Immature natural killer cell (primary cell): ENCODE data around the gene FOXN1. TPM values are rescaled to one million over a fixed set of nuclear protein-coding genes. Genes with fewer than 3 reads are reported as not detected.

Source experiments
- DNase-seq, 3 donors: peaks; one replicate each; pipeline ENCODE4 v3.0.0; 2022; ENCODE audit warnings: mixed read lengths in 1 of 3
- H3K27ac Mint-ChIP-seq, 6 donors: one replicate each; pipeline ENCODE4 v1.8.0; 2020; ENCODE audit warnings: mixed read lengths in 6 of 6, mild to moderate bottlenecking in 5 of 6, inconsistent platforms in 4 of 6, moderate library complexity in 3 of 6
- H3K27me3 Mint-ChIP-seq, 3 donors: one replicate each; pipeline ENCODE4 v1.8.0; 2020 to 2021; ENCODE audit warnings: low read depth in 3 of 3, mild to moderate bottlenecking in 3 of 3, mixed read lengths in 3 of 3, moderate library complexity in 3 of 3, inconsistent platforms in 1 of 3
- H3K36me3 Mint-ChIP-seq, 3 donors: one replicate each; pipeline ENCODE4 v1.8.0; 2020; ENCODE audit warnings: mixed read lengths in 3 of 3, inconsistent platforms in 2 of 3, mild to moderate bottlenecking in 2 of 3
- H3K4me1 Mint-ChIP-seq, 2 donors: one replicate each; pipeline ENCODE4 v1.8.0; 2020; ENCODE audit warnings: inconsistent platforms in 2 of 2, mild to moderate bottlenecking in 2 of 2, mixed read lengths in 2 of 2, moderate library complexity in 1 of 2
- H3K4me3 Mint-ChIP-seq, 5 donors: one replicate each; pipeline ENCODE4 v1.8.0; 2020; ENCODE audit warnings: mild to moderate bottlenecking in 5 of 5, mixed read lengths in 5 of 5, inconsistent platforms in 3 of 5, moderate library complexity in 3 of 5
- H3K9me3 Mint-ChIP-seq, 6 donors: one replicate each; pipeline ENCODE4 v1.8.0; 2020; ENCODE audit warnings: mild to moderate bottlenecking in 6 of 6, mixed read lengths in 6 of 6, inconsistent platforms in 4 of 6, moderate library complexity in 3 of 6
- polyA plus RNA-seq, 3 donors: library from polyadenylated mRNA; unstranded; fragments of 300-500 nt; fragmentation: Illumina TruSeq; gene quantifications; one replicate each; pipeline ENCODE4 v1.2.3, GENCODE V29; 2021

The FOXN1 gene
- polyA plus RNA-seq, 3 donors from 2014 or later = not detected

DNA sequence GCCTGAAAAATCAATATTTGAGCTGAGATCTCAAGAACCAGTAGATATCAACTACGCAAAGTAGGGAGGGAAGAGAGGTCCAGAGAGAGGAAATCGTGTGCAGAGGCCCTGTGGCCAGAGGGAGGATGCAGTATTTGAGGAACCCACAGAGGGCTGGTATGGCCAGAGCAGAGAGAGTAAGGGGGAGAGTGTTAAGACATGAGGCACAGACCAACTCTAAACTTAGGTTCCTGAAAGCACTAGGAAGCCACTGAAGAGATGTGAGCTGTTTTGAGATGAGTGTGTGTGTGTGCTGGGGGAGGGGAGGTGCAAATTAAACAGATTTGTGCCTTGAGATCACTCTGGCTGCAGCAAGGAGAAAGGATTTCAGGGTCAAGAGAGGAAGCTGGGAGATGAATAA is 21.9 kb upstream of the FOXN1 start:
- H3K27ac Mint-ChIP-seq = no peak overlapping the region
- H3K4me1 Mint-ChIP-seq = no peaks in the 10 kb centered on the region
- peaks cover 0 to 4% (median 1%) of the 10 kb centered on the region in 3 donors for H3K27me3 Mint-ChIP-seq
- H3K9me3 Mint-ChIP-seq = no peaks in the 10 kb centered on the region
- H3K4me3 Mint-ChIP-seq = no peak overlapping the region
- DNase-seq = no peak
- H3K36me3 Mint-ChIP-seq = no peaks in the 10 kb centered on the region

DNA sequence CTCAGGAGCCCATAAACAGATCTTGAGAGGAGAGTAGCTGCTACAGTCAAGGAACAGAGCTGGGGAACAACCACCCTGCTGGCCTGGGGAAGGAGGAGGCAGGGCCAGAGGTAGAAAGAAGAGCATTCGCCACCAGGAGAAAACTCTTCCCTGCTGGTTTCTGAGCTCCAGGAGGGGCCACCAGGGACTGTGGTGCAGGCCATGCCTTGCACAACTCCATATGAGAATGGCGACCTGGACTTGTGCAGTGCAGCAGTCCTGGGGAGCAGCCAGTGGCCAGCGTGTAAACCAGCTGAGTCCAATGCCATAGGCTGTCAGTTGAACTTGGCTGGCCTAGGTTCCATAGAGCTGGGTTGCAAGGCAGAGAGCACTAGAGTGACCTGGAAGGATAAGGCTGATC is 21.1 kb upstream of the FOXN1 start:
- H3K9me3 Mint-ChIP-seq = no peaks in the 10 kb centered on the region
- no peaks in the 10 kb centered on the region for H3K36me3 Mint-ChIP-seq
- H3K4me1 Mint-ChIP-seq = no peaks in the 10 kb centered on the region
- no peak overlapping the region for H3K4me3 Mint-ChIP-seq
- H3K27ac Mint-ChIP-seq = no peak overlapping the region
- DNase-seq = no peak
- peaks cover 0 to 4% (median 1%) of the 10 kb centered on the region in 3 donors for H3K27me3 Mint-ChIP-seq

DNA sequence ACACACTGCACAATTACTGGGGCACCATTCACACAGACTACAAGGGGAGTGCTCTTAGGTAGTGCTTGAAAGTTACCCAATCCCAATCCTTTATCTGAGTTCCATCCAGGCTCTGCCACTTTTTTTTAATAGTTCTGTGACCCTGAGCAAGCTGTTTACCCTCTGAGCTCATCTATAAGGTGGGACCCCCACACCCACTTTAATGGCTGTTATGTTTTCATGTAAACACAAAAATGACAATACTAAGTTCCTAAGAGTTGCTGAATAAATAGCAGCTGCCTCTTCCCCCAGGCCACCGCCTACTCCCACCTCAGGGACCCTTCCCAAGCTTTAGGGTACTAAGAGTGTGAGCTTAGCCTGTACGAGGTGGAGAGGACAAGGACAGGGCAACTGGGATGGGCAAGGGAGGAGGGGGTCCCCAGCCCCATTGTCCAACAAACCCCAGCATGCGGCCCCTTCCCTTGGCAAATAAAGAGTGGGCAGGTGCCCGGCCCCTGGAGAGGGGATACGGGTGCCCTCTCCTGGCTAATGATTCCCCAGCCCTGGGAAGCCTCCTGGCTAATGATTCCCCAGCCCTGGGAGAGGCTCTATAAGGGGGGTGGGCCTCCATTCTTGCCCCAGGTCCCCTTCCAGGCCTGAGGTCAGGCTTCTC is 18.1 kb upstream of the FOXN1 start:
- Mint-ChIP-seq H3K4me3 (no peak overlapping the region), H3K4me1 (no peaks in the 10 kb centered on the region)

DNA sequence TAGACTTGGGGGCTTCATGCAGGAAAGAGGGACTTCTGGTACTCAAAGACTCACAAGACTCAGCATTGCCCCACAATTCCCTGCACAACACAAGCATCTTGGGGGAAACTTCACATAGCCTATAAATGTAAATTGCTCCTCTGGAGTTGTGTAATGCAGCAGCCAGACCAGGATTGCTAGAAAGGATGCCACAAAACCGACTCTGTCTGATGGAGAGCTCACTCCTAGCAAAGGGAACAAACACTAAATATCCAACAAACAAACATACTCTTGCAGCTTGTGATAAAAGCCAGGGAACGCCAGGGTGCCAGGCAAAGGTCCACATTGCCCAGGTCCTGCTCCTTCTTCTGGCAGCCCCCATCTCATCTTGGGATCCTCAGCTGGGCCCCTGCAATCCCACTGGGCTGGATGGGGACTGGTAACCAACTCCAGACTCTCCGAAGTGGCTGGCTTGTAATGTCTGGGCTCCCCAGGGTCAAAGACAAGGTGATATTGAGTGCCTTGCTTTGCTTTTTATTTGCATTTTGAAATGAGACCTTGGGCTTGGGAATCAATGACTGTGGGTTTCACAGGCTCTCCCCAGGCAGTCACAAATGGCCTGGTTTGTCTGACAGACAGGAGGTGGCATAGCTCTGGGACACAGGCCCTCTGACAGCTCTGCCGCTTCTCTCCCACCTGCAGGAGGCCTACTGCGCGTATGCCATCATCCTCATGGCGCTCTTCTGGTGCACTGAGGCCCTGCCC is 17.4 kb upstream of the FOXN1 start:
- Mint-ChIP-seq H3K27ac (no peak overlapping the region), H3K9me3 (no peaks in the 10 kb centered on the region), H3K27me3 (peaks cover 0 to 8% (median 3%) of the 10 kb centered on the region in 3 donors), H3K4me3 (no peak overlapping the region), H3K4me1 (no peaks in the 10 kb centered on the region), H3K36me3 (no peaks in the 10 kb centered on the region)
- DNase-seq = no peak

More for the DNA sequence above, 18.1 kb upstream of the FOXN1 start:
- Mint-ChIP-seq H3K27ac (no peak overlapping the region), H3K36me3 (no peaks in the 10 kb centered on the region), H3K9me3 (no peaks in the 10 kb centered on the region), H3K27me3 (peaks cover 0 to 7% (median 3%) of the 10 kb centered on the region in 3 donors)
- DNase-seq = no peak

DNA sequence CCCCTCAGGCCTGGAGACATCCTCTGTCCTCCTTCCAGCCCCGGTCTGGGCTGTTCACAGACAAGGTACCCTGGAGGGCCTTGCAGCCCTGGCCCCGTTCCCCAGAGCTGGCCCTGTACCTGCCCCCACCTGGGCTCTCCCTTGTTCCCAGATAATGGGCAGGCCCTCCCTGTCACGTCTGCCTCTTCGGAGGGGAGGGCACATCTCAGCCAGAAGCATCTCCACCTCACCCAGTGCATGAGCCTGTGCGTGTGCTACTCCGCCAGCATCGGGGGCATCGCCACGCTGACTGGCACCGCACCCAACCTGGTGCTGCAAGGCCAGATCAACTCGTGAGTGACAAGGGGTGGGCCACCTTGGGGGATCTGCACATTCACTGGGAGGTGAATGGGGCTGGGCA is 14.9 kb upstream of the FOXN1 start:
- no peak for DNase-seq
- Mint-ChIP-seq H3K27me3 (peaks cover 0 to 8% (median 3%) of the 10 kb centered on the region in 3 donors), H3K4me1 (no peaks in the 10 kb centered on the region), H3K36me3 (no peaks in the 10 kb centered on the region), H3K27ac (no peak overlapping the region), H3K4me3 (no peak overlapping the region), H3K9me3 (no peaks in the 10 kb centered on the region)

DNA sequence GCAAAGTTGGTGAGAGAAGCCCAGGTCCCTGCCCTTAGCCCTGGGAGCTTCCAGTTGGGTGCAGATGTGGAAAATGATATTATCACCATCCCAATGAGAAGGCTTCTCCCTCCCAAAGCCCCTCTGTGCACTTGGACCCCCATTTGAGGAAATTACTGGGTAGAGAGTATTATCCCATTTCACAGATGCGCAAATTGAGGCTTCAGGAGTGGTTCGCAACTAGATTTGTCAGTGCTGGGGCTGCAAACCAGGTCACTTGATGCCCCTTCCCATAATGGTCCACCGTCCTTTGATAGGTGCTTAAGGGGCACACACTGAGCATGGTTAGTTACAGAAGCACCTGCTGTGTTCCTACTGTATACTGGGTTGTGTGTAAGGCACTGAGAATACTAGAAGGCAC is 14.3 kb upstream of the FOXN1 start:
- DNase-seq = no peak
- Mint-ChIP-seq H3K27me3 (peaks cover 0 to 8% (median 3%) of the 10 kb centered on the region in 3 donors), H3K27ac (no peak overlapping the region), H3K36me3 (no peaks in the 10 kb centered on the region), H3K4me1 (no peaks in the 10 kb centered on the region), H3K4me3 (no peak overlapping the region), H3K9me3 (no peaks in the 10 kb centered on the region)

DNA sequence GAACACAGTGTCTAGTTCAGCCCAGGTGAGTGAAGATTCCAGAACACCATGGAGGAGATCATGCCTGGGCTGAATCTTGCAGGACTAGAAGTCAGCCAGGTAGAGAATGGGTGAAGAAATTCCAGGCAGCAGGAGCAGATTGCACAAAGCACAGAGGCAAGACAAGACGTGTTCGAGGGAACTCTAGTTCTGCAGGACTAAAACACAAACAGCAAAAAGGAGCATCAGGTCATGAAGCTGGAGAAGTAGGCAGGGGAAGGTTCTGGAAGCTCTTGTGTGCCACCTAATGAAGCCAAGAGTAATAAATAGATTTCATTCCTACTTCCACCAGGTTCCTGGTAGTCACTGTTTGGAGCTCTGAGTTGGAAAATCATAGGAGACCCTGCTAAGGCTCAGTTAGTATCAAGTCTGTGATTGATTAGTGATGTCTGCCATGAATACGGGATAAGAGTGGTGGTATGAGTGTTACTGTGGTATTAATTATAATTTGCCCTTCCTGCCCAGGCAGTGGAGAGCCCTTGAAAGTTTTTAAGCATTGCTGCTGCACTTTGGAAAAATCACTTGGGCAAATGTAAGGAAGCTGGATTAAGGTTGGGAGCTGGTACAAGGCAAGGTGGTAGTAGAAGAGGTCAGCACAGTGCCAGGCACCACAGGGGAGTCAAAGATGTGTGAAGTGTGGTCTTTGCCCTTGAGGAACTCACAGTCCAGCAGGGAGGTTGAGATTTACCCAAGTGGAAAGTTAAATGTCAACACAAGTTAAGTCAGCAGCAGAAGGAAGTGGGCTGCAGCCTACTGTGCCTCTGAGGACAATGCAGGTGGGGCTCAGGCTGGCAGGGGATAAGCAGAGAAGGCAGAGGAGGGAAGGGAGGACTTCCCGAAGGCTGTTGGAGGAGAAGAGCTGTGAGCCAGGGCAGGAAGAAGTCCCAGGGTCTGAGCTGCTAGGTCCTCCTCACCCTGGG is 13.5 kb upstream of the FOXN1 start:
- Mint-ChIP-seq H3K4me3 (no peak overlapping the region), H3K9me3 (no peaks in the 10 kb centered on the region), H3K27ac (no peak overlapping the region)

DNA sequence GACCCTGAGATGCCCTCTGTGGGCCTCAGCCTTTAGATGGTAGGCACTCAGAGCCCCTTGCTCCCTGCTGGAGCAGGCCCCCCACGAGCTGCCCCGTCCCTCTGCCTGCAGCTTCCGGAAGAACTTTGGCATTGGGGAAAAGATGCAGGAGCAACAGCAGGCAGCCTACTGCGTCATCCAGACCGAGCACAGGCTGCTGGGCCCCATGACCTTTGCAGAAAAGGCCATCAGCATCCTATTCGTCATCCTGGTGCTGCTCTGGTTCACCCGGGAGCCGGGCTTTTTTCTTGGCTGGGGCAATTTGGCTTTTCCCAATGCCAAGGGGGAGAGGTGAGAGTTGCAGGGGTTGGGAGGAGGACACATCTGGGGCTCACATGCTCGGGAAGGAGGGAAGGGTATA is 12.7 kb upstream of the FOXN1 start:
- peaks cover 0 to 4% (median 1%) of the 10 kb centered on the region in 3 donors for H3K27me3 Mint-ChIP-seq
- DNase-seq = no peak

More for the DNA sequence above, 13.5 kb upstream of the FOXN1 start:
- no peaks in the 10 kb centered on the region for H3K4me1 Mint-ChIP-seq
- DNase-seq = no peak
- H3K27me3 Mint-ChIP-seq = peaks cover 0 to 4% (median 1%) of the 10 kb centered on the region in 3 donors
- H3K36me3 Mint-ChIP-seq = no peaks in the 10 kb centered on the region

DNA sequence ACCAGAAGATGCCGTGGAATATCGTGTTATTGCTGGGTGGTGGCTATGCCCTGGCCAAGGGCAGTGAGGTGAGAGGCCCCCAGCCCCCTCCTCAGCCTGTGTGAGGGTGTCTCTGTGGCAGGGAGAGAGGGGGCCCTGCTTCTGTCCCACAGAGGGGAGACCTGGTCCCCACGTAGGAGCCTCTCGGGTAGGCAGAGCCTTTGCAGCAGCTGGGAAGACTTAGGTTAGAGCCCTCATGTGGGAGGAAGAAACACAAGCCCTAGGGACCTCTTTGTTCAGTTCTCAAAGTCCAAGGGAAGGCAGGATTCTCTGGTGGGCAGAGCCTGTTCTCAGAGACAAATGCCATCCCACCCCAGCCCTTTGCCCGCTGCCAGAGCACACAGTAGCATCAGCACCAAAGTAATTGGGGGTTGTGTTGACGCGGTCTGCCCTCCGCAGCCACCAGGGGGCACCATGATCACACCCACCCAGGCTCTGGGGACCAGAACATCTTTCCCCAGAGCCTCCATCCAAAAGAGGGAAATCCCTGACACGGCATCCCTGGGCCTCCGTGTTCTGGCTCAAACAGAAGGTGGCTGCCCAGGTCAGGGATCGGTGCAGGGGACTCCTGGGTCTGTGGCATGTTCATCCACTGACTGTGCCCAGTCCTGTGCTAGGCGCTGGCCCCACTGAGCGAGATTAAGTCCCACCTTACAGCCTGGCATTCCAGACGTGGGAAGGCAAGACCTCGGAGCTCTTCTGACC is 11.5 kb upstream of the FOXN1 start:
- DNase-seq = peak; percentile 55 to 66 (median 58)
- Mint-ChIP-seq H3K4me3 (no peak overlapping the region), H3K4me1 (no peaks in the 10 kb centered on the region), H3K9me3 (no peaks in the 10 kb centered on the region), H3K36me3 (no peaks in the 10 kb centered on the region), H3K27ac (no peak overlapping the region), H3K27me3 (peaks cover 0 to 4% (median 3%) of the 10 kb centered on the region in 3 donors)

More for the DNA sequence above, 12.7 kb upstream of the FOXN1 start:
- Mint-ChIP-seq H3K9me3 (no peaks in the 10 kb centered on the region), H3K4me3 (no peak overlapping the region), H3K4me1 (no peaks in the 10 kb centered on the region), H3K36me3 (no peaks in the 10 kb centered on the region), H3K27ac (no peak overlapping the region)

DNA sequence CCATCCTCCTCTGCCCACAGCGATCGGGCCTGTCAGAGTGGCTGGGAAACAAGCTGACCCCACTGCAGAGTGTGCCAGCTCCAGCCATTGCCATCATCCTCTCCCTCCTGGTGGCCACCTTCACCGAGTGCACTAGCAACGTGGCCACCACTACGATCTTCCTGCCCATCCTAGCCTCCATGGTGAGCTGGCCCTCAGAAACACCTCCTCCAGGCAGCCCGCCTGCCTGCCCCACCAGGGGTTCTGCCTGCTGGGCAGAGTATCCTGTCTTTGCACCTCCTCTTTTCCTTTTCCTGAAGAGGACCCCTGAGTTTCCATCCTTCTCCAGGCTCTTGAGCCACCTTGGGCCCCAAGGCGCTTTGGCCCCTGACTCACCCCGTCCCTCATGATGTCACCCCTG is 10.5 kb upstream of the FOXN1 start:
- no peaks in the 10 kb centered on the region for H3K9me3 Mint-ChIP-seq
- H3K27me3 Mint-ChIP-seq = peaks cover 0 to 4% (median 3%) of the 10 kb centered on the region in 3 donors
- H3K4me1 Mint-ChIP-seq = no peaks in the 10 kb centered on the region
- H3K27ac Mint-ChIP-seq = no peak overlapping the region
- no peak overlapping the region for H3K4me3 Mint-ChIP-seq
- no peaks in the 10 kb centered on the region for H3K36me3 Mint-ChIP-seq
- DNase-seq = no peak

DNA sequence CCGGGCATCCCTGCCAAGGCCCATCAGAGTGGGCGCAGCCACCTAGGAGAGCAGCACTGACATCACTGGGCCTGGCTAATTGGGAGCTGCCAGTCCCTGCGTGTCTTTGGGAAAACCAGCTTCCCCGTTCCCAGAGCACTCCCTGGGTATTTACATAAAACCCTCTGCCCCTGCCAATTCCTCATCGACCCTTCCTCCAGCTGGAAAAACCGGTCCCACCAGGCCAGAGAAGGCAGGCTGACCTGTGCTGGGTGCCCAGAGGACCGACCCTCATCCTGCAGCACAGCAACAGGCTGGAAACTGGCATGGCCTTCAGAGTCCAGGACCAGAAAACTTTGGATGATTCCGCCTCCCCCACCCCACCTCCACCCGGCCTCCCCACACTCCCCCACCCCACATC is 8.2 kb upstream of the FOXN1 start:
- Mint-ChIP-seq H3K27me3 (peaks cover 0 to 2% (median 1%) of the 10 kb centered on the region in 3 donors), H3K36me3 (no peaks in the 10 kb centered on the region), H3K4me3 (no peak overlapping the region), H3K9me3 (no peaks in the 10 kb centered on the region), H3K27ac (no peak overlapping the region), H3K4me1 (no peaks in the 10 kb centered on the region)
- no peak for DNase-seq

DNA sequence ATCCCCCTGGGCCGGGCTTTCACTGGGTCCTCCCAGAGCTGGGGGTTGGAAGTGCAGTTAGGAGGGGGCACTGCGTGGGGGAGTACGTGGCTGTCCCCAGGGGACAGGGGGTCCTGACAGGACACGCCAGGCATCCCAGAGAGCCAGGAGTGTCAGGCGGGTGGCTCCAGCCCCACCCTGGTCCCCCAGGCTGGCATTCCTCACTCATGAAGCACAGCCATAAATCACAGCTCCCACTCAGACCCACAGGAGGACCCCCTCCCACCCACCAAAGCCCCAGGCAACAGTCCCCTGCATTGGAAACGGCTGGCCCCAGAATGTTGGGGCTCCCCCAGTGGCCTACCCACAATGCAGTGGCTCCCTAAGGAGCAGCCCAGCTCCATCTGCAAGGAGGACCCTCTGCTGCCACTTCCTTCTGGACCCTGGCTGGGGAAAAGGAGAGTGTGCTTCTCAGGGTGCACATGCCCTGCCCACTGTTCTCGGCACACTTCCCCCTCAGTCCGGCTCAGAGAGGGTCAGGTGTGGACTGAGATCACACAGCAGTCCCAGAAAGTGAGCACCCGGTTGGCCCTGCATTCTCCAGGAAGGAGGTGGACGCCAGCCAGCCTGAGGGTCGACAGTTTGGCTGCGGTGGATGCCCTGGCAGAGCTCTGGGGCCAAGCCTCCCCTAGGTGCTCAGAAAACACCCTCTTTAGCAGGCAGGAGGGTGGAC is 7.3 kb upstream of the FOXN1 start:
- H3K9me3 Mint-ChIP-seq = no peaks in the 10 kb centered on the region
- peaks cover 0 to 1% (median 0%) of the 10 kb centered on the region in 3 donors for H3K27me3 Mint-ChIP-seq
- no peak overlapping the region for H3K4me3 Mint-ChIP-seq
- H3K36me3 Mint-ChIP-seq = no peaks in the 10 kb centered on the region
- H3K27ac Mint-ChIP-seq = no peak overlapping the region
- DNase-seq = no peak
- no peaks in the 10 kb centered on the region for H3K4me1 Mint-ChIP-seq

DNA sequence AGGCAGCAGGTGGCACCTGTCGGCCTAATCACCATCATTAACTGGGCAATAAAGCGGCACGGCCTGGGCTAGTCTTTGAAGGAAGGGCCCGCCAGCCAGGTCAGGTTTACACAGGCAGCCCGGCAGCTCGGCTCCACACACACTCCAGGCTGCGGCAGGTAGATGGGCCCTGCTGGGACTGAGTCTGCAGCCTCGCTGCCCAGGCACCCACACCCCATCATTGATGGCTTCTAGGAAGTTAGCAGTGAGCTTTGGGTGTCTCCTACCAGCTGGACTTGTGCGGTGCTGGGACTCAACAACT is 6.8 kb upstream of the FOXN1 start:
- Mint-ChIP-seq H3K36me3 (no peaks in the 10 kb centered on the region), H3K4me1 (no peaks in the 10 kb centered on the region), H3K4me3 (no peak overlapping the region), H3K9me3 (no peaks in the 10 kb centered on the region), H3K27ac (no peak overlapping the region), H3K27me3 (peaks cover 0 to 1% (median 0%) of the 10 kb centered on the region in 3 donors)
- DNase-seq = no peak
